ENCODE results near the gene PLPP1.

- no peak for TF ChIP-seq RCOR1 (IDR thresholded peaks at IDR 0.05; ENCODE audit: low read length)
- TF ChIP-seq CHD2 (IDR thresholded peaks at IDR 0.05; ENCODE audit: low read length, partially characterized antibody): no peak
- TF ChIP-seq GATA2 (CRISPR knock-in tag; IDR thresholded peaks at IDR 0.05): no peak
Measured at GRCh38 chr5:55480781-55481180, 54.0 kb downstream of the PLPP1 start.

Measured in SK-N-SH (cell line).